Measurements from ENCODE around the gene LITAF.
"Not testable (repeated sequence)": the region's sequence is repeated elsewhere in the genome, so short reads cannot be mapped to it uniquely, and the experiment has no call there.

Gene LITAF

DNA sequence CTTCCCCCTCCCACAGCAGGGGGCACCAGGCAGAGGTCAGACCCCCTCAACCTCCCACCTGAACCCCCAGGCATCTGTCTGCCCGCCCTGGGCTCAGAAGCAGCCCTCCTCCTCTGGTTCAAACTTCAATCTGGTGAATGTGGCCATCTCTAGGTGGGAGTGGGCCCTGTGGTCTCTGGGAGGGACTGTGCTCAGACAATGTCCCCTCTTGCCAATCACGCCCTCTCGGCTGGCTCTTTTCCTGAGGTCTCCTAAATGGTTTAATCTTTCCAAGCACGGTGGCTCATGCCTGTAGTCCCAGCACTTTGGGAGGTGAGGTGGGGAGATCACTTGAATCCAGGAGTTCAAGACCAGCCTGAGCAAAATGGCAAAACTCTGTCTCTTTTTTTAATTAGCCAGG lies 15.2 kb downstream of the LITAF start:
- DNase-seq, result no peak

DNA sequence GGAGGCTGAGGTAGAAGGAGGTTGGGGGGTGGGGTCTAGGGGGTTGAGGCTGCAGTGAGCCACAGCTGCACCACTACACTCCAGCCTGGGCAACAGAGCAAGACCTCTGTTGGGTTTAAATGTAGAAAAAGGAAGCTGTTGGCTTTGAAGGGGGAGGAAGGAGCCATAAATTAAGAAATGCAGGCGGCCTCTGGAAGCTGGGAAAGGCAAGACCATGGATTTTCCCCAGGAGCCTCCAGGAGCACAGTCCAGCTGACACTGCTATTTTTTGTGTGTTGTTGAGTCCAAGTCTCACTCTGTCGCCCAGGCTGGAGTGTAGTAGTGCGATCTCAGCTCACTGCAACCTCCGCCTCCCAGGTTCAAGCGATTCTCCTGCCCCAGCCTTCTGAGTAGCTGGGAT lies 15.9 kb downstream of the LITAF start:
- no peak for DNase-seq

DNA sequence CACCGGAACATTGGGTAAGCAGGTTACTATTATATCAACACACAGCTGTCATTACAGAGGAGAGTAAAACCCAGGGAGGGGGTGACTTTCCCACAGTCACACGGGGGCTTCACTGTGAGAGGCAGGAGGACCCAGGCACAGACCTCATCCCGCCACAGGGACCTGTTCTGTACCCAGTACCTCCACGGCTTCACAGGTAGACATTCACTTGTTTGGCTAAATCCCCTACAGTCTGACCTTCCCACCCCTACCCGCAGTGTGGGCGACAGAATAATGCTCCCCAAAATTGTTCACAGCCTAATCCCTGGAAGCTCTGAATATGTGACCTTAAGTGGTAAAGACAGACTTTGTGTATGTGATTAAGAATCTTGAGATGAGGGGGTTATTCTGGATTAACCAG lies 16.5 kb downstream of the LITAF start:
- DNase-seq, result no peak

DNA sequence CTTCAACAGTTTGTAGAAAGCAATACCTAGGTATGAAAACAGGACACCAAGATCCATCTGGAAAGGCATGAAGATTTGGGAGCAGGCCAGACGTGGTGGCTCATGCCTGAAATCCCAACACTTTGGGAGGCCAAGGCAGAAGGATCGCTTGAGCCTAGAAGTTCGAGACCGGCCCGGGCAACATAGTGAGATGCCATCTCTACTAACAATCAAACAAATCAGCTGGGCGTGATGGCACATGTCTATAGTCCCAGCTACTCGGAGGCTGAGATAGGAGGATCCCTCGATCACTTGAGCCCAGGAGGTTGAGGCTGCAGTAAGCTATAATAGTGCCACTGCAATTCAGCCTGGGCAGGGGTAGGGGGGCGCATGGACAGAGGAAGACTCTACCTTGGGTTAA lies 20.3 kb downstream of the LITAF start:
- DNase-seq, result no peak

DNA sequence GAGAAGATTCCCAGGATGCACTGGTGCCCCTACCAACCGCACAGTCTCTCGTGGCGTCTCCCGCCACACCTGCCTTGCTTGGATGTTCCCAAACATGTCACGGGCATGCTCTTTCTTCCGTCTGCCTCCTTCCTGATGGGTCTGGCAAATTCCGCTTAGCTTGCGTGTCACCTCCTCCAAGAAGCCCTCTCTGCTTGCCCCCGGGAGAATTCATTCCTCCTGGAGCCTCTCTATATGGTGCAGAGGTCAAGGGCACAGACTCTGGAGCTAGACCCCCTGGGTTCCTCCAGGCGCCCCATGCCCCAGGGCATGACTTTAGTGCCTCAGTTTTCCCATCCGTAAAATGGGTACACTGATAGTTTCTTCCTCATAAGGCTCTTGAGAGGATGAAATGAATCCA lies 21.1 kb downstream of the LITAF start:
- DNase-seq, result no peak

DNA sequence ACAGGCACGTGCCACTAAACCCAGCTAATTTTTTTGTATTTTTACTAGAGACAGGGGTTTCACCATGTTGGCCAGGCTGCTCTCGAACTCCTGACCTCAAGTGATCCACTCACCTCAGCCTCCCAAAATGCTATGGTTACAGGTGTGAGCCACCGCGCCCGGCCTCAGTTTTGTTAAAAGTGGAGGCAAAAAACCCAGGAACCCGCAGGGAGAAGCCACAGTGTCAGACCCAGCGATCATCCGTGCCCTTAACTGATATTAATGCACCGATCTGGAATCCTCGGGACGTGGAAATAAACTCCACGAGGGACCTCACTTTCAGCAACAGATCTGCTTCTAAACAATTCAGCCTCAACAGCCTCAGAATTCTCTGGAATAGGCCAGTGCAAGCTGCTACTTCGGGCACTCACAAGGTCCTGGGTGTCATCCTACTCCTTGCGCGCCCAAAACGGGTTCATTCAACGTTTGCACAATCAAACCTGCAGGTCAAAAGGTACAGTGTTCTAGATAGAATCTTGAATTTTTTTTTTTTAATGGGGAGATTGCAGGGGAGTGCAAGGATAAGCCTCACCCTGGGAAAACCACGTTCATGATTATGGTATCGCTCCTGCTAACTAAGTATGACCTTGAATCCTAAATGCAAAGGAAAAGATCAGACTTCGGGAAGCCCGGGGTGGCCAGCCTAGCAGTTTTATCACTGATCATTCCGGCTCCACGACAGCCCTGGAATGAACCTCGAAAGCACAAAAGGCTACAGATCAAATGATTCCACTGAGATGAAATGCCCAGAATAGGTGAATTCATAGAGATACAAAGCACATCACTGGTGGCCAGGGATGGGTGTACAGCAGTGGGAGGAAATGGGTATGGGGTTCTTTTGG lies 22.4 kb downstream of the LITAF start:
- DNase-seq, result no peak

DNA sequence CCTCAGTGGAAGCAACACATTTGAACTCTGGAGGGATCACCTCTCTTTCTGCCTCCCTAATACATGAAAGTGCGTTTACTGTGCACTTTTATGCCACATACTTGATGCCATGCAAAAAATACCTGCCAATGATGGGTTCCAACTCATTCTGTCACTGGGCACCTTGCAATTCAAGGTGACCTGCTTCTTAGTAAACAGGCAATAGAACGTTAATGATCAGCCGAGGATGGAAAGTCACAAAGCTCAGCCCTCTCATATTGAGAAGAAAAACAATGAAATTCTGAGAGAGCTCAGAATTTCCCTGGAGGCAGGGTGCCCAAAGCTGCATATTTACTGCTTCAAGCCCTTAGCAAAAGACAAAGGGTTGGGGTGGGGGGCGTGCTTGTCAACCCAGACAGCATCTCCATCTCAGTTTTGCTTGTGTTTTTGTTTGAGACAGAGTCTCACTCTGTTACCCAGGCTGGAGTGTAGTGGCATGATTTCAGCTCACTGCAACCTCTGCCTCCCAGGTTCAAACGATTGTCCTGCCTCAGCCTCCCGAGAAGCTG lies 23.2 kb downstream of the LITAF start:
- no peak for DNase-seq

DNA sequence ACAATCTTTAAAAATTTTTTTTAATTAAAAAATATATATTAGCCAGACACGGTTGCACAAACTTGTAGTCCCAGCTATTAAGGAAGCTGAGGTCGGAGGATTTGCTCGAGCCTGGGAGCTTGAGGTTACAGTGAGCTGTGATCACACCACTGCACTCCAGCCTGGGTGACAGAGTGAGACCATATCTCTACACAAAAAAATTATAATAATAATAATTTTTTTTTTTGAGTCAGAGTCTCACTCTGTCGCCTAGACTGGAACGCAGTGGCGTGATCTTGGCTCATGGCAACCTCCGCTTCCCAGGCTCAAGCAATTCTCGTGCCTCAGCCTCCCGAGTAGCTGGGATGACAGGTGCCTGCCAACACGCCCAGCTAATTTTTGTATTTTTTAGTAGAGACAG lies 23.8 kb downstream of the LITAF start:
- no peak for DNase-seq

DNA sequence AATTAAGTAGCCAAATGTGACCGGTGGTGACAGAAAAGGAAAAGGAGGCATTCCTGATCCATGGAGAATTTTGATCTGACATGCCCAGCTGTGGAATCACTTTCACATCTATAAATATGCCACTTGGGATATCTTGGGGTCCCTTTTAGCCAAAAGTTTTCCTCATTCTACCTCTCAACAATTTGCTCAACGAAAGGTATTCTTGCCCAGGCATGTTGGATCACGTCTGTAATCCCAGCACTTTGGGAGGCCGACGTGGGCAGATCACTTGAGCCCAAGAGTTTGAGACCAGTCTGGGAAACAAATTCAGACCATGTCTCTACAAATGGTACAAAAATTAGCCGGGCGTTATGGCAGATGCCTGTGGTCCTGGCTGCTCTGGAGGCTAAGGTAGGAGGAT lies 24.3 kb downstream of the LITAF start:
- no peak for DNase-seq

GRCh38 chr16:11561856-11562255 lies 24.9 kb downstream of the LITAF start:
- no peak for DNase-seq

DNA sequence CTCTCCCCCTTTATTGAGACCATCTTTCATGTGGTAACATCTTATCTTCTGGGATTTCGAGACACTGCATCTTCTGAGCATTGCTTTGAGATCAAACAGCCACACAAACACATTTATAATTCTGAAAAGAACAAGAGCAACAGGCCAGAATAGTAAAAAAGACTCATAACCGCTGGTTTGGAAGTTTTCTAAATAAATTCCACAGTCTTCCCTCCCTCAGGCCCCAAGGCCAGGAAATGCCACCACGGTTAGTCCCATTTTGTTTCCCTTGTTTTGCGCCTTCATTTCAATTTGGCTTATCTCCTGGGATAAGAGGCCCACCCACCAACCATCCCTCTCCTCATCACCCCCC lies 25.3 kb downstream of the LITAF start:
- DNase-seq, result no peak

GRCh38 chr16:11560701-11561453 lies 25.8 kb downstream of the LITAF start:
- no peak for DNase-seq

- not testable (repeated sequence) for DNase-seq
These were observed 28.4 kb downstream of the LITAF start for GRCh38 chr16:11558308-11558823.

GRCh38 chr16:11557801-11558200 lies 28.9 kb downstream of the LITAF start:
- no peak for DNase-seq

DNA sequence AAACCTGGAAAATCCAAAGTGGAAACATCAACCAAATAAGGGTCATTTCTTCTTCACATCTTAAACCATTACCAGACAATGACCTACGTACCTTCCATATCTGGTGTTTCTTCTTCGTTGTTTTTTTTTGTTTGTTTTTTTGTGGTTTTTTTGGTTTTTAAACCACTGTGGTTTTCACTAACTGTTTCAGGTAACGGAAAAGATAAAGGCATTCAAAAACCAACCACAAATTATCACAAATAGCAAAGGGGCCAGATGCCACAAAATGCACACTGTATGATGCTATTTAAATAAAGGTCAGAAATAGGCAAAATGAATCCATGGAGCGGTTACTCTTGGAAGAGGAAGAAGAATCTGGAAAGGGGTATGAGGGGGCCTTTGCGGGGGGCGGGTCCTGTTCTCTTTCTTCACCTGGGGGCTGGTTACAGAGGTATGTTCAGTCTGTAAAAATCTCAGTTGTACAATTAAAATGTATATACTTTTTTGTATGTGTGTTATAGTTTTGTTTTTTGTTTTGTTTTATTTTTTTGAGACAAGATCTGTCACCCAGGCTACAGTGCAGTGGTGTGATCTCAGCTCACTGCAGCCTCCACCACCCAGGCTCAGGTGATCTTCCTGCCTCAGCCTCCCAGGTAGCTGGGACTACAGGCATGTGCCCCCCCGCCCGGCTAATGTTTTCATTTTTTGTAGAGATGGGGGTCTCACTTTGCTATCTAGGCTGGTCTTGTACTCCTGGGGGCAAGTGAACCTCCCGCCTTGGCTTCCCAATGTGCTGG lies 29.6 kb downstream of the LITAF start:
- no peak for DNase-seq

- no peak for DNase-seq
These were observed 30.4 kb downstream of the LITAF start for GRCh38 chr16:11556214-11556819.

GRCh38 chr16:11554053-11554452 lies 32.7 kb downstream of the LITAF start:
- no peak for DNase-seq

DNA sequence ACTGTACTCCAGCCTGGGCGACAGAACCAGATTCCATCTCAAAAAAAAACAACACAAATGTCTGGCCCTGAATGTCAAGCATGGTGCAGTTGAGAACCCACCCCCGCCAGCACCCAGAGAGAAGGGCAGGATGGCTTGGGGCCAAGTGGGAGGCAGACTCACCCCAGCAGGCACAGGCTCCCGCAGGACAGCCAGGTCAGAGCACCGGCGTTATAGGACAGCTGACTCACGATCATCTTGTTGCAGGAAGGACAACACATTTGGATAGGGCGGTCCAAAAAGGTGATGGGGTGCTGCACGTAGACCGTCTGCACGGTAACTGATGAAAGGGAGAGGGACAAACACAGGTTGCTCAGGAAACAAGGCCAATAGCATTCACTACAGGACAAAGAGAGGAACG lies 33.3 kb downstream of the LITAF start:
- no peak for DNase-seq

DNA sequence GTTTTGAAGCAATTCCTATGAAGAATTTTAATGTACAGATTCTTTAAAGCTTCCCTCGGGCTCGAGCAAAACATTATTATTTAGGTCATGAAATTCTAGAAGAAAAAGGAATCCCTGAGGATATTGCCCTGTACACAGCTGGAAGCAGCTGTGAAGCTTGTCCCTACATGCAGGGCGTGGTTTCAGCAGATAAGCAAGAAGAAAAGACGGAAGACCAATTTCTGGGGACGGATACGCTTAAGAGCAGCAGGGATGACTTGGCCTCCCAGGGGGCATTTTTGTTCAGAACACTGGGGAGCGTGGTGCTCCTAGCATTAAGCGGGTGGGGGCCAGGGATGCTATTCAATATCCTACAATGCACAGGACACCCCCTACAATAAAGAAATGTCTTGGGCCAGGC lies 34.3 kb downstream of the LITAF start:
- DNase-seq, result no peak

GRCh38 chr16:11551842-11552241 lies 34.9 kb downstream of the LITAF start:
- DNase-seq, result no peak

DNA sequence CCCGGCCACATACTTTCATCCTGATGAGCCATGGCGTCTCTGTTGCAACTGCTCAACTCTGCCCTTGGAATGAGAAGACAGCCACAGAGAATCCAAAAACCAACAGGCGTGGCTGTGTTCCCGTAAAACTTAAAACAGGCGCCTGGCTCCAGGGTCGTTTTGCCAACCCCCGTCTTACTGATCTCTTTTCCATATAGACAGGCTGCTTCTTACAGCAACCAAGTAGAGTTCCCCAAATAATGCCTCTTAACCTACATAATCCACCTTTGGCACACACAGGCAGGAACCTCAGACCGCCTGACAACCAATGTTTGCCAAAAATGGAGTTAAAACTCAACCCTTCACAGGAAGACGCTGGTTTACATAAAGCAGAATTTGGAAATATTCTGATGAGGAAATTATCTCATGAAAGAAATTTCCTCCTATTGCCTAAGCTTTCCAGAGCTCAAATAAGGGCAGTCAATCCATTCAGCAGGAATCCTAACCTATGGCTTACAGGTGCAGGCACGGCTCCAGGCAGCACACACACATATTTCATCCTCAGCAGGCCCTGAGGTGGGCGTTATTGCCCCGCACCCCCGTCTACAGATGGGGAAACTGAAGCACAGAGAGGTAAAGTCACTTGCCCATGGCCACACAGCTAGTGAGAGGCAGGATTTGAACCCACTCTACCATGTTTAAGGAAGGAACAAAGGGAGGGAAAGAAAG lies 35.8 kb downstream of the LITAF start:
- no peak for DNase-seq
